Fibroblast of peridontal ligament (primary cell): ENCODE results near the gene MAP3K9.

Experiments
- DNase-seq: peaks from one replicate; pipeline ENCODE4 v3.0.0-alpha.2; 2010; ENCODE audit errors: extremely low read depth

Gene MAP3K9

DNA sequence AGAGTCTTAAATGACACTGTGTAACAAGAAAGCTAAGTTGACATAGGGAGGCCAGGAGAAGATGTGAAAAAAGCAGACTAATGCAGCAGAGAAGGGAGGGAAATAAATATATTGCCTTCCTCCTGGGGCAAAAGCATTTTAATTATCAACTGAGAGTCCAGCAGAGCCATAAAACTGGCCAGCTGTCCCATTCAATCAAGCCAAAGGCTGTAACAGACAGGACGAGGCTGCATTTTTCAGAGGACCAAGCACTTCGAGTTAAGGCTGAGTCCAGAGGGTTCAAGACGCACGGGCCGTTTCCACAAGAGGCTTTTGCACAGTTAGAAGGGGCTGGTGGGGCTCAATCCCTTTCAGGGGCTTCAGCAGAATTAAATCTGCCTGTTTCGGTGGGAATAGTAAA lies 20.4 kb downstream of the MAP3K9 start:
- DNase-seq = no peak

GRCh38 chr14:70785556-70785955 lies 23.8 kb downstream of the MAP3K9 start:
- DNase-seq = no peak

GRCh38 chr14:70784886-70785285 lies 24.4 kb downstream of the MAP3K9 start:
- no peak for DNase-seq

DNA sequence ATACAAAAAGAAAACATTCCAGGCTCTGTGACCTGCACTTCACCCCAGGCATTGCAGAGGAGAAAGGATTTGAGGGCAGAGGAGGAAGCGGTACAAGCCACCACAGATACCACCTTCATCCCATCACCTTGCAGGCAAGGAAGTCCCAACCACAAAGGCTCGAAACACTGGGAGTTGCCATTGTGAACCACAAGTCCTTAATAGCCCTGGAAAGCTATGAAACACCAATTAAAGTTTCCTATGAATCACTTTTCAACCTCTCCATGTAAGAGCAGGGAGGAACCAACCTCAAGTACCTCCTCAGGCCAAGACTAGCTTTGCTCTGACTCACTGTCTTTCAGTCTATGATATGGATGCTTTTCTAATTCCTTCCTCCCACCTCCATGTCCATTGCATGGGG lies 27.0 kb downstream of the MAP3K9 start:
- no peak for DNase-seq

- no peak for DNase-seq
These were observed 28.8 kb downstream of the MAP3K9 start for GRCh38 chr14:70780396-70781075.

- DNase-seq = no peak
These were observed 29.6 kb downstream of the MAP3K9 start for GRCh38 chr14:70779667-70780066.

GRCh38 chr14:70776197-70776596 lies 33.1 kb downstream of the MAP3K9 start:
- DNase-seq = no peak

GRCh38 chr14:70773182-70773862 lies 36.0 kb downstream of the MAP3K9 start:
- no peak for DNase-seq

- no peak for DNase-seq
These were observed 37.5 kb downstream of the MAP3K9 start for GRCh38 chr14:70771781-70772212.

- no peak for DNase-seq
These were observed 38.8 kb downstream of the MAP3K9 start for GRCh38 chr14:70770490-70770889.

- no peak for DNase-seq
These were observed 49.9 kb downstream of the MAP3K9 start for GRCh38 chr14:70759398-70759797.

DNA sequence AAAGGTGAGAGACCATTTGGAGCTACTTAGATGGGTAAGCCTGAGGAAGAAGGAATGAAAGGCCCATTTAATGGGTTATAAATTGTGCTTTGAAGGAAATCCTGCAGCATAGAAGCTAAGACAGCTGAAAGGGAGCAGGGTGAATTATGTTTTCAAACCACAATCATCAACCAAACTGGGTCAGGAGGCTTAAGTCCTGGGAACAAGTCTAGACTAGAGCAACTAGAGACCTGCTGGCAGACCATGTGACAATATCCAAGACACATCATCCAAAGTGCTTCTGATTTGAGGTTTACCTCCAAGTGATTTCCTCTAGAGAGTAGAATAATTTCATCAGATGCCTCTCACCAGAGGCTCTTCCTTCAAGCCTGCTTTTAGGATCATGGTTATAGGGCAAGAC lies 53.7 kb downstream of the MAP3K9 start:
- no peak for DNase-seq

- DNase-seq = no peak
These were observed 54.3 kb downstream of the MAP3K9 start for GRCh38 chr14:70754991-70755390.

DNA sequence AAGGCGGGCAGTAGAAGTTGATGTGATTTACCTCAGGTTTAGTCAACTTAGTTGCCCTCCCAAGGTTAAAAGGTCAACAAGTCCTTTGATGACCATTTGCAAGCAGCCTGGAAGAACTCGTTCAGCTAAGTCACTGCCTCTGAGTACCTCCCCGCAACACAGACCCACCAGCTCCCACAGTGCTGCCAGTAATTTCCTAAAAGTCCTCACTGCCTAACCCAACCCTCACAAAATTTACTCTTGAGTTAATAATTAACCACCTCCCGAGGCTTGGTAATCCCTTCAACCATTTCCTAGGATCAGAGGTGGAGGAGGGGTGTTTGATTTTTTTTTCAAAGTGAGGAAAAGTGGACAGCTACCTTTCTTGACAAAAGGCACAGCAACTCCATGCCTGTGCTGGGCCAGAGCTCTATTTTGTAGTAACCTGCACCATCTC lies 55.8 kb downstream of the MAP3K9 start:
- no peak for DNase-seq

GRCh38 chr14:70748422-70748821 lies 60.9 kb downstream of the MAP3K9 start:
- peak; percentile 16 for DNase-seq

DNA sequence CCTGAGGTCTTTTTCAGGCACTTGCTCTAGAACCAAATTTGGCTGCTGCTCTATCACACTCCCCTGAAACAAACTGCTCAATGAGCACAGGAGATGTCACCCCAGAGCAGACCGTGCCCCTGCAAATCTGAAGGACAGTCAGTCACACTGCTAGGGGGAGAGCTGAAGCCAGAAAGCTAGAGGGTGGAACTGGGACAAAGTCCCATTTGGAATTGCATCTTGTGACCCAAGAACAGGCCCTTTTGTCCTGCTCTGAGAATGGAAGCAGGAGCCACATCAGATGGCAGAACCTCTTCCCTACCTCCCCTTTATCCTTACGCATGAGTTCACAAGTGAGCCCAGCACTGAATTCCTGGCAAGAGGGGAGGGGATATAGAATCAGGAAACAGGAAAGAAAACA lies 64.7 kb downstream of the MAP3K9 start:
- DNase-seq = no peak

- no peak for DNase-seq
These were observed 67.0 kb downstream of the MAP3K9 start for GRCh38 chr14:70742316-70742715.

DNA sequence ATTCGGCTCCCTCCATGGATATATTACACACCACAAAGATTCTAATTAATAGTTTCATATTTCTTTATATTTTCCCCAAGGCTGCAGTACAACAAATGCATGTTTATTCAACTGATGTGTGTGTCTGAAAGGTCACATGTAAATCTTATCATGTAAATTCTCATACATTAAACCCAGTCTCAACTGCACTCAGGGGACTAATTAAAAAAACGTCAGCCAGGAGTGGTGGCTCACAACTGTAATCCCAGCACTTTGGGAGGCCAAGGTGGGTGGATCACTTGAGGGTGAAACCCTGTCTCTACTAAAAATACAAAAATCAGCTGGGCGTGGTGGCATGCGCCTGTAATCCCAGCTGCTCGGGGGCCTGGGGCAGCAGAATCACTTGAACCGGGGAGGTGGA lies 67.8 kb downstream of the MAP3K9 start:
- DNase-seq = no peak

- no peak for DNase-seq
These were observed 74.3 kb downstream of the MAP3K9 start for GRCh38 chr14:70735043-70735442.

DNA sequence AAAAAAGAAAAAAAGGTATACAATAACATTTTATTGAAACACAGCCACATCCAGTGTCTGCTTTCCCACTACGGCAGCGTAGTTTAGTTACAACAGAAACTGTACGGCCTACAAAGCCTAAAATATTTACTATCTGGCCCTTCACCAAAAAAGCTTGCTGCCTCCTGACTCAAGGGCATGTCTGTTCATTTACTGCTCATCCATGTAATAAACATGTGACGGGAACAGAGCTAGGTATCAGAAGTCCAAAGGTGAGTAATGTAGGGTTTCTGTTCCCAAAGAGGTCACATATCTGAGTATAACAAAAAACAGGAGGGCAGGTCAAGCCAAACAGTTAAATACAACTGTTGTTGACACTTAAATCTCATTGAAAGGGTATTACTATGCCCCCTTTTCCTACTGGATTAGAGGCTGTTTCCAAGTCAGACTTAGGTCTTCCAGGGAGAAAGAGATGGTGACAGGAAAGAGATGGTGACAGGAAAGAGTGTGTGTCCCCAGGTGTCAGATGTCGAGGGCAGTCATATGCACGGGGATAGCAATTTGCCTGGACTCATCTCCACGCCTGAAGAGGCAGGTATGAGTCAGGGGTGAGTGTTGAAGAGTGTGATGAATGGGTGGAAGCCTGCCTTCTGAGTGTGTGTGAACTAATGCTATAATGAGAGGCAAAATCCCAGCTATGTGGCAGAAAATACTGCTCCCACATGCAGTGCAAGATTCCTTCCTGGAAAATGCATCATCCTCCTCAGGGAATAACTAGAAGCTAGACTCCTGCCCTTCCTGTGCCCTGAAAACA lies 77.7 kb downstream of the MAP3K9 start:
- no peak for DNase-seq

DNA sequence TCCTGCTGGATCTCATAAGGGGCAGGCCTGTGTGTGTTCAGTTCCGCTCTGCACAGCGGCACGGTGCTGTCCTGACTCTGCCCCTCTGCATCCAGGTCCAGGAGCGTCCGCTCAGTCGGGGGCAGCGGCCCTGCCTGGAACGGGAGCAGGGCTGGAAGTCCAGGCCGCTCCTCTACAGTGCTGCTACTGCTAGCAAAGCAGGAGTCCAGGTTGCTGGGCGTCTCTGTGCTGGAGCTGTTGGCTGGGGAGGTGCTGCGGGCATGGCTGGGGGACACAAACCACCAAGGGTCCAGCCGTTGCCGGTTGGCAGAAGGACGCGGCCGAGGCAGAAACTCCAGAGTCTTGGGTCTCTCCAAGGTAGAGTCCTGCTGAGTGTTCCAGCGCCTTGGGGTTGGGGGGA lies 78.9 kb downstream of the MAP3K9 start:
- DNase-seq = no peak

DNA sequence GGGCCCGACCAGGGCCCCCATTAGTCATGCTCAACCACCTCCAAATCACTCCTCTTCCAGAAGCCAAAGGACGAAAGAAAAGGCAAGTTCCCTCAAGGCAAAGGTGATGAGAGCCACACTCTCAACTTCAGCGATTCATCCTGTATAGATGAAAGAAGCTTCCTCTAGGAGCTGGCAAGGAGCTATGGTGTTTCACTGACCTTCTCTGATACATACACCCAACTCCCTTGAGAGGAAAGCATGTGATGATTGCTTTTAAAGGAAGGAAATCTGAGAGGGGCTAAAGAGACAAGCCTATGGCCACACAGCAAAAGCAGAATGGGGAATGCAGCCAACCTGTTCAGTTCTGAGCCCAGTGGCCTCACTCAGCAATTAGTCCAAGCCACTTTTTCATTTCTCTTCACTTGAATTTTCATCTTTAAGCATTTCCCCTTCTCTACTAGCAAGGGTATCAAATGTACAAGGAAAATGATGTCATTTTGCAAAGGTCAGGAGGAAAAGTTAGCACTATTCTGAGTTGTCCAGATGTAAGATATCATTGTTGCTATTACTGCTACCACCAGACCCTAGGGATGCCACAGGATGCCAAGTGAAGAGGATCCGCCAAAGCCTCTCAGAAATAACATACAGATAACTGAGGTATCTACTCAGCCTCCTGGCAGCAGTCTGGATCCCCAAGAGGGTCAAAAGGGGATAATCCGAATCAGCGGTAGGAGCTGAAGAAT lies 82.5 kb downstream of the MAP3K9 start:
- peak; percentile 11 for DNase-seq
